Ascending aorta (tissue), 2 donors: ENCODE results near the gene NANS. TPM values are rescaled to one million over a fixed set of nuclear protein-coding genes. Genes with fewer than 3 reads are reported as not detected.
A peak's percentile ranks its signal among the peaks of the same experiment; 100 is the strongest.
"Not testable (repeated sequence)": the region's sequence is repeated elsewhere in the genome, so short reads cannot be mapped to it uniquely, and the experiment has no call there.

Experiments used
- DNase-seq, 2 donors: peaks; one replicate each; pipeline ENCODE4 v3.0.0-alpha.2; 2019; ENCODE audit warnings: low spot score in 2 of 2
- H3K27ac ChIP-seq, 2 donors: fragments of 200-600 bp; sonication (generic); one replicate each; pipeline ENCODE4 v1.5.1; 2016 to 2017; ENCODE audit warnings: mild to moderate bottlenecking in 1 of 2
- H3K27me3 ChIP-seq: fragments of 200-600 bp; sonication (generic); one replicate; pipeline ENCODE4 v1.5.1; 2017
- H3K36me3 ChIP-seq, 2 donors: fragments of 200-600 bp; sonication (generic); one replicate each; pipeline ENCODE4 v1.5.1; 2016
- H3K4me1 ChIP-seq, 2 donors: fragments of 200-600 bp; sonication (generic); one replicate each; pipeline ENCODE4 v1.5.1; 2016 to 2017; ENCODE audit warnings: mild to moderate bottlenecking in 1 of 2
- H3K4me3 ChIP-seq, 2 donors: fragments of 200-600 bp; sonication (generic); one replicate each; pipeline ENCODE4 v1.5.1; 2016 to 2017; ENCODE audit warnings: mild to moderate bottlenecking in 1 of 2
- H3K9me3 ChIP-seq, 2 donors: fragments of 200-600 bp; sonication (generic); one replicate each; pipeline ENCODE4 v1.5.1; 2016
- CTCF ChIP-seq, 3 experiments: fragments of 200-600 bp in 2 of 3; fragments of 450-650 bp in 1 of 3; sonication (generic) in 2 of 3; IDR thresholded peaks; one replicate each; pipeline ENCODE4 v1.5.1; 2016 to 2019; ENCODE audit warnings: antibody characterized with exemption in 3 of 3, mild to moderate bottlenecking in 1 of 3, moderate library complexity in 1 of 3
- intact Hi-C: fragments of 100-400 bp; cut with DNase I; formaldehyde crosslinking; loops from one replicate; pipeline ENCODE4 v1.15.1; 2023
- total RNA-seq: library from RNA; depleted of rRNA; stranded (reverse); fragments of >200 nt; gene quantifications from one replicate; pipeline ENCODE4 v1.1.0, GENCODE V29; 2016

The NANS gene
- total RNA-seq, 1 donor from 2014 or later: 40.7 TPM

DNA sequence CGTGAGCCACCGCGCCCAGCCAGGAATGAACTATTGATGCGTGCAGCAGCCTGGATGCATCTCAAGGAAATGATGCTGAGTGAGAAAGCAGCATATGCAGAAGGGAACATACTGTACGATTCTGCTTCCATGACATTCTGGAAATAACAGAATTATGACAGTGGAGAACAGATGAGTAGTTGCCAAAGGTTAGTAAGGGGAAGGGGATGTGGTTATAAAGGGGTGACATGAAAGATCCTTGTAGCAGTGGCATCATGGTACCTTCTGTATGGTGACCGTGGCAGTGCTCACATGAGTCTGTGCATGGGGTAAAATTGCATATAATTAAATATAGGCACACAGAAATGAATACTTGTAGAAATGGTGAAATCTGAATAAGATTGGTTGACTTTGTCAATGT is 13.0 kb downstream of the NANS start:
- no peaks in the 10 kb centered on the region for H3K9me3 ChIP-seq
- H3K27ac ChIP-seq: no peak overlapping the region
- H3K36me3 ChIP-seq: peaks cover 4 to 16% of the 10 kb centered on the region in 2 donors
- no peak overlapping the region for H3K4me3 ChIP-seq
- DNase-seq: no peak
- H3K27me3 ChIP-seq: no peaks in the 10 kb centered on the region
- TF ChIP-seq CTCF (IDR thresholded peaks at IDR 0.05): no peak
- intact Hi-C loops: no loop called here
- H3K4me1 ChIP-seq: no peaks in the 10 kb centered on the region

DNA sequence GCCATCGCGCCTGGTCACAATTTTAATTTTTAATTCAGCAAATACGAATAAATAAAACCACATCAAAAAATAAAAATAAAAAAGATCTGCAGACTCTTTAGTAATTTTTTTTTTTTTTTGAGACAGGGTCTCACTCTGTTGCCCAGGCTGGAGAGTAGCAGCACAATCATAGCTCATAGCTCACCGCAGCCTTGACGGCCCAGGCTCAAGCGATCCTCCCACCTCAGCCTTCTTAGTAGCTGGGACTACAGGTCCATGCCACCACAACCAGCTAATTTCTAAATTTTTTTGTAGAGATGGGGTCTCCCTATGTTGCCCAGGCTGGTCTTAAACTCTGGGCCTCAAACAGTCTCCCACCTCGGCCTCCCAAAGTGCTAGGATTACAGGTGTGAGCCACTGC is 14.2 kb downstream of the NANS start:
- no peaks in the 10 kb centered on the region for H3K27me3 ChIP-seq
- no peak for DNase-seq
- H3K27ac ChIP-seq: no peak overlapping the region
- no peaks in the 10 kb centered on the region for H3K9me3 ChIP-seq
- intact Hi-C loops: no loop called here
- TF ChIP-seq CTCF (IDR thresholded peaks at IDR 0.05): no peak
- H3K4me1 ChIP-seq: no peaks in the 10 kb centered on the region
- peaks cover 0 to 11% of the 10 kb centered on the region in 2 donors for H3K36me3 ChIP-seq
- H3K4me3 ChIP-seq: no peak overlapping the region

- H3K4me3 ChIP-seq: no peak overlapping the region
- no peak for TF ChIP-seq CTCF (IDR thresholded peaks at IDR 0.05)
- DNase-seq: no peak
- H3K36me3 ChIP-seq: peaks cover 0 to under 1% of the 10 kb centered on the region in 2 donors
- no peaks in the 10 kb centered on the region for H3K4me1 ChIP-seq
- no peaks in the 10 kb centered on the region for H3K9me3 ChIP-seq
- no peak overlapping the region for H3K27ac ChIP-seq
- no peaks in the 10 kb centered on the region for H3K27me3 ChIP-seq
- intact Hi-C loops: no loop called here
These were observed 15.2 kb downstream of the NANS start for GRCh38 chr9:98071737-98072136.

DNA sequence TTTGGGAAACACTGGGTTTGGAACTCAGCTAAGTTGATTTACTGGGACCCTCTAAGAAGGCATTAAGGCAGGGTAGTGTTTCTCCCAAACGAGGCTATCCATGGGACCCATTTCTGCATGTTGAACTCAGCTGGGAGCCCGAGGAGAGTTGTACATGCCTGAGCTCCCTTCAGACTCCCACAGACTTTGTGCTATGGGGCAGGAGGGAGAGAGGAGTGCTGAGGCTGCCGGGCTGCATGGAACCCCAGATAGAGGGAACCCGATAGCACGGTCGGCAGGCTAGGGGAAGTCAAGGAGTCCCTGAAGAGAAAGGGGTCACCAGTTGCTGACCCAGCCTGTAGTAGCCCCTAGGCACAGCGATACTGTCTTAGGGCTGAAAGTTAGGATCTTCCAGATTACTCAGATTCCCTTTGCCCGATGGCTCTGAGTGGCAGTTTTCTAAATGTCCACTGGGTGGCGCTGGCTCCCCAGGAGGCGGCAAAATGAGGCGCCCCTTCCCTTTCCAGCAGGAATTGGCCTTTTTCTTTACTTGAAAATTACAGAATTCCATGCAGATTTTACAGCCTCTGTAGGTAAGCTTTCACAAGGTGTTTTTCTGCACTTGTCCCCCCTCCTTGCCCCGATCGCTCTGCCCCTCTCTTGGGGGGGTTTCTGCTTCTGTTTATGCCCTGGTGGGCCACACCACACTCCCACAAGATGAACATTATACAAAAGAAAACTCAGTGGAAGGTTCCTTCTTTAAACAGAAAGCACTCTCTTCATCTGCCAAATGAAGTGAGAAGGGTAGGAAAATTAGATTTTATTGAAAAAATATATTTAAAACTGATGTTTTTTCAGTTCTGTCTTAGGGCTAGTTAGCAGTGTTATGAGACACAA is 17.8 kb downstream of the NANS start:
- Histone ChIP-seq H3K4me1 (no peaks in the 10 kb centered on the region), H3K27ac (no peak overlapping the region), H3K4me3 (no peak overlapping the region), H3K27me3 (no peaks in the 10 kb centered on the region), H3K36me3 (peaks cover 0 to 12% of the 10 kb centered on the region in 2 donors), H3K9me3 (no peaks in the 10 kb centered on the region)
- DNase-seq: no peak
- TF ChIP-seq CTCF (IDR thresholded peaks at IDR 0.05): peak; percentile 48 to 87 (median 81)
- intact Hi-C loops: no loop called here

GRCh38 chr9:98075332-98075805 is 18.8 kb downstream of the NANS start:
- TF ChIP-seq CTCF (IDR thresholded peaks at IDR 0.05): no peak
- Histone ChIP-seq H3K36me3 (peaks cover 7 to 22% of the 10 kb centered on the region in 2 donors), H3K4me1 (no peaks in the 10 kb centered on the region), H3K27me3 (no peaks in the 10 kb centered on the region), H3K27ac (no peak overlapping the region), H3K4me3 (no peak overlapping the region), H3K9me3 (no peaks in the 10 kb centered on the region)
- intact Hi-C loops: no loop called here
- DNase-seq: no peak

GRCh38 chr9:98076514-98076890 is 20.0 kb downstream of the NANS start:
- H3K9me3 ChIP-seq, H3K27me3 ChIP-seq, H3K4me3 ChIP-seq, H3K27ac ChIP-seq, H3K4me1 ChIP-seq, intact Hi-C loops: not testable (repeated sequence)
- peaks cover 15 to 32% of the 10 kb centered on the region in 2 donors for H3K36me3 ChIP-seq
- peak in 1 of 2 donors; percentile 27 for DNase-seq
